Activated naive CD8-positive, alpha-beta T cell treated with anti-CD3 and anti-CD28 coated beads, Interleukin-2, amount 50 U/mL, for 24 hours (primary cell): ENCODE data around the gene LCN15.
"Not testable (repeated sequence)": the region's sequence is repeated elsewhere in the genome, so short reads cannot be mapped to it uniquely, and the experiment has no call there.

Experiments used
- ATAC-seq: fragments of 150-1000 bp; cut with Tn5 transposase; one replicate; pipeline ENCODE4 v1.10.0; 2021
- DNase-seq: peaks from one replicate; pipeline ENCODE4 v3.0.0; 2021
- H3K27ac Mint-ChIP-seq: one replicate; pipeline ENCODE4 v1.8.0; 2021; ENCODE audit warnings: mild to moderate bottlenecking, mixed read lengths
- H3K27me3 Mint-ChIP-seq: one replicate; pipeline ENCODE4 v1.8.0; 2021; ENCODE audit warnings: mixed read lengths
- H3K36me3 Mint-ChIP-seq: one replicate; pipeline ENCODE4 v1.8.0; 2021; ENCODE audit warnings: low read depth, mixed read lengths
- H3K4me1 Mint-ChIP-seq: one replicate; pipeline ENCODE4 v1.8.0; 2021; ENCODE audit warnings: mixed read lengths
- H3K4me3 Mint-ChIP-seq: one replicate; pipeline ENCODE4 v1.8.0; 2021; ENCODE audit warnings: mild to moderate bottlenecking, moderate library complexity, mixed read lengths
- H3K9me3 Mint-ChIP-seq: one replicate; pipeline ENCODE4 v1.8.0; 2021; ENCODE audit warnings: mixed read lengths

Gene LCN15

DNA sequence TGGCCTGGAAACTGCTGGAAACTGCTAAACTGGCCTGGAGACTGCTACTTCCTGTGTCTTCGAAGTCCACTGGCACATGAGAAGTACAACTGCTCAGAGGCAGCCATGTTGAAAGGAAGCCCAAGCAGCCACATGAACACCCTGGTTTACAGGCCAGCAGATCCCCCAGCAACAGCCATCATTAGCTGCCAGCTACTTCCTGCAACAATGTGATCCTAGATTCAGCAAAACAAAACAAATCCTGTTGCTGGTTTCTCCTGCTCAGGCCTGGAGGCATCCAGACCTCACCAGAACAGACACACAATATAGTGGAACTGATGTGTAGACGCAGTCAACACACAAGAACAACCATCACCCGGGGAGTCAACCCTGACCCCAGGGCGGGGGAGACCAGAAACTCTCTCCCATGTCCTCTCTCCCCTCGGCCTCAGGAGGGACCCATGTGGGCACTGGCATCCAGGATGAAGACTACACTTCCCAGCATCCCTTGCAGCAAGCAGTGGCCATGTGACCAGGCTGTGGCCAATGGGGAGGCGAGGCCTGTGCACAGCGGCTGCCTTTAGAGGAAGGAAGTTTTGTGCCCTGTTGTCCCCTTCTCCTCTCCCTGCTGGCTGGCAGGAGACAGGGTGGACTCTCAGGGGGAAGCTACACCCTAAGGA lies 9.2 kb upstream of the LCN15 start:
- peak; percentile 57 for ATAC-seq
- DNase-seq = peak; percentile 37

DNA sequence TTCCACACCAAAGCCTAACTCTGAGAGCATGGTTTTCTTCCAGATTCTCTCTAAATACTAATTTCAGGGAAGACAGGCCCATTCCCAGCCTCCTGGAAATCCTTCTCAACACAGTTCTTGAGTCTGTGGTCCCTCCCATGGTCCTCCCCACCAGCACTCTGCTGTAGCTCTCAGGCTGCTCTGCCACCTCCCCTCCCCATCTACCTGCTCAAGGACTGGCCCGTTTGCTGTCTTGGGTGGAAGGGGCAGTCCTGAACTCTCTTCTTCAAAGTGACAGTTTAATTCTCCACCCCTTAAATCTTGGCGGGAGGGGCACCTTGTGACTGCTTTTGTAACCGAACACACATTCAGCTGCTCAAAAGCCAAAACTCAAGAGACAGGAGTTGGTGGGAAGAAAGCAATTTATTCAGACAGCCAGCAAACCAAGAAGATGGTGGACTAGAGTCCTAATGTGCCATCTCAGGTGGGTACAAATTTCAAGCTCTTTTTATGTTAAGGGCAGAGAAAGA lies 7.6 kb upstream of the LCN15 start:
- Mint-ChIP-seq H3K27me3 (peaks cover 13% of the 10 kb centered on the region), H3K4me3 (no peak overlapping the region), H3K36me3 (peaks cover 3% of the 10 kb centered on the region), H3K27ac (no peak overlapping the region), H3K9me3 (peaks cover 7% of the 10 kb centered on the region), H3K4me1 (peaks cover 4% of the 10 kb centered on the region)
- DNase-seq (no peak), ATAC-seq (no peak)

More for the DNA sequence above, 9.2 kb upstream of the LCN15 start:
- peaks cover 3% of the 10 kb centered on the region for H3K36me3 Mint-ChIP-seq
- peaks cover 2% of the 10 kb centered on the region for H3K4me1 Mint-ChIP-seq
- H3K9me3 Mint-ChIP-seq = peaks cover 7% of the 10 kb centered on the region
- H3K4me3 Mint-ChIP-seq = no peak overlapping the region
- H3K27ac Mint-ChIP-seq = no peak overlapping the region
- H3K27me3 Mint-ChIP-seq = peaks cover 11% of the 10 kb centered on the region

DNA sequence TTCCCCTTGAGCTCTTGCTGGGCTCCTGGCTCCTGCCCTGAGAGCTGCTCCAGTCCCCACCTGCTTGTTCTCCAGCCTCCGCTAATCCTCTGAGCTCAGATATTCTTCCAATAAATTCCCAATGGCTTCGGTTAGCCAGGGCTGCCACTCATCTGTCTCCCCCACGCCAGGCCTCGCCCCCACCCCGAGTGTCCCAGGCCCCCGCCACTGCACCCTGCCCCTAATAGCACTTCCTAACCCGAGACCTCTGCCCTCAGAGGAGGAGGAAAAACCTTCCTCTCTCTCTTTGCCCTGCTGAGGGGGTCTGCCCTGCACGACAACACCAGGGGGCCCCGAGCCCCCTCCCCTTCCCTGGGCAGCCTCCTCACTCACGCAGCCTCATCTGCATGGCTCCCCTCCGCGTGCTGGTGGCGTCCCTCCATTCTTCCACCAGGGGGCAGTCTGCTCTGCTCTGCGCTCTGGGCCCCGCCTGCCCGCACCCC lies 5.4 kb upstream of the LCN15 start:
- Mint-ChIP-seq H3K36me3 (peaks cover 3% of the 10 kb centered on the region), H3K9me3 (peaks cover 7% of the 10 kb centered on the region), H3K4me3 (no peak overlapping the region), H3K4me1 (peaks cover 13% of the 10 kb centered on the region), H3K27me3 (peaks cover 15% of the 10 kb centered on the region), H3K27ac (no peak overlapping the region)
- DNase-seq = peak; percentile 72
- peak; percentile 50 for ATAC-seq

DNA sequence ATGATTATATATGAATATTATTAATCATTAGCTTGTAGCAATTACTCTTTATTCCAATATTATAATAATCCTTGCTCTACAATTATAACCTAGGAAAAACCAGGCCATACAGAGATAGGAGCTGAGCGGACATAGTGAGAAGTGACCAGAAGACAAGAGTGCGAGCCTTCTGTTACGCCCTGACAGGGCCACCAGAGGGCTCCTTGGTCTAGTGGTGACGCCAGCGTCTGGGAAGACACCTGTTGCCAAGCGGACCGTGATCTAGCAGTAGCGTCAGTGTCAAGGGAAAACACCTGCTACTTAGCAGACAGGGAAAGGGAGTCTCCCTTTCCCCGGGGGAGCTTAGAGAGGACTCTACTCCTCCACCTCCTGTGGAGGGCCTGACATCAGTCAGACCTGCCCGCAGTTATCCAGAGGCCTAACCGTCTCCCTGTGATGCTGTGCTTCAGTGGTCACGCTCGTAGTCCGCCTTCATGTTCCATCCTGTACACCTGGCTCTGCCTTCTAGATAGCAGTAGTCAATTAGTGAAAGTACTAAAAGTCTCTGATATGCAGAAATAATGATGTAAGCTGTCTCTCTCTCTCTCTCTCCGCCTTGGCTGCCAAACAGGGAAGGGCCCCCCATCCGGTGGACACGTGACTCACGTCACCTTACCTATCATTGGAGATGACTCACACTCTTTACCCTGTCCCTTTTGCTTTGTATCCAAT lies 2.2 kb upstream of the LCN15 start:
- peaks cover 13% of the 10 kb centered on the region for H3K4me1 Mint-ChIP-seq
- H3K27me3 Mint-ChIP-seq = peaks cover 15% of the 10 kb centered on the region
- not testable (repeated sequence) for H3K36me3 Mint-ChIP-seq, H3K9me3 Mint-ChIP-seq
- ATAC-seq = peak; percentile 31
- H3K27ac Mint-ChIP-seq = peak overlapping the region; percentile 79
- DNase-seq = peak; percentile 59
- H3K4me3 Mint-ChIP-seq = peak overlapping the region; percentile 16

DNA sequence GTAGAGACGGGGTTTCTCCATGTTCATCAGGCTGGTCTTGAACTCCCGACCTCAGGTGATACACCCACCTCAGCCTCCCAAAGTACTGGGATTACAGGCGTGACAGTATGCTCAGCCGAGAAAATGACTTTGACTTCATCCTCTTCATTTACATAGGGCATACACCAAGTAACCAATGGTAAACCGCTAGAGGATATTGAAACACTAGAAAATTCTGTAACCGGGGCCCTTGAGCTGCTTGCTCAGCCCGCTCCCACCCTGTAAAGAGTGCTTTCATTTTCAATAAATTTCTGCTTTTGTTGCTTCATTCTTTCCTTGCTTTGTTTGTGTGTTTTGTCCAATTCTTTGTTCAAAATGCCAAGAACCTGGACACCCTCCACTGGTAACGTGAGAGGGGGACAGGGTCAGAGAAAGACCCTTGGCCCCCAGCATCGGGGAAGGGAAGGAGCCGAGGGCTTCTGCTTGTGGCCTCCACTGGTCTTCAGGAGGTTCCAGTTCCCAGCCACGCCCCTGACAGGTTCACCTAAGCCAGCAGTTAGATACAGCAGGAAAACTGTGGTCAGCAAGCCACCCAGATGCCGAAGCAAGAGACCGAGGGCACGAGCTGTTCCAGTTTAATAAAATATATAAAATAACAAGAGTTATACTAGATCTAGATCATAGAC lies 1.6 kb upstream of the LCN15 start:
- not testable (repeated sequence) for H3K36me3 Mint-ChIP-seq, ATAC-seq, H3K9me3 Mint-ChIP-seq, H3K4me3 Mint-ChIP-seq, DNase-seq, H3K27ac Mint-ChIP-seq
- H3K4me1 Mint-ChIP-seq = peaks cover 12% of the 10 kb centered on the region
- peaks cover 14% of the 10 kb centered on the region for H3K27me3 Mint-ChIP-seq

- no peak for DNase-seq
- no peak overlapping the region for H3K27ac Mint-ChIP-seq
- H3K27me3 Mint-ChIP-seq = peaks cover 17% of the 10 kb centered on the region
- no peaks in the 10 kb centered on the region for H3K9me3 Mint-ChIP-seq
- no peaks in the 10 kb centered on the region for H3K36me3 Mint-ChIP-seq
- H3K4me1 Mint-ChIP-seq = peaks cover 14% of the 10 kb centered on the region
- no peak overlapping the region for H3K4me3 Mint-ChIP-seq
- no peak for ATAC-seq
Measured at GRCh38 chr9:136765041-136765440, 723 bp upstream of the LCN15 start.

GRCh38 chr9:136763649-136764035 lies 676 bp downstream of the LCN15 start:
- peaks cover 14% of the 10 kb centered on the region for H3K4me1 Mint-ChIP-seq
- H3K36me3 Mint-ChIP-seq = no peaks in the 10 kb centered on the region
- no peak overlapping the region for H3K4me3 Mint-ChIP-seq

DNA sequence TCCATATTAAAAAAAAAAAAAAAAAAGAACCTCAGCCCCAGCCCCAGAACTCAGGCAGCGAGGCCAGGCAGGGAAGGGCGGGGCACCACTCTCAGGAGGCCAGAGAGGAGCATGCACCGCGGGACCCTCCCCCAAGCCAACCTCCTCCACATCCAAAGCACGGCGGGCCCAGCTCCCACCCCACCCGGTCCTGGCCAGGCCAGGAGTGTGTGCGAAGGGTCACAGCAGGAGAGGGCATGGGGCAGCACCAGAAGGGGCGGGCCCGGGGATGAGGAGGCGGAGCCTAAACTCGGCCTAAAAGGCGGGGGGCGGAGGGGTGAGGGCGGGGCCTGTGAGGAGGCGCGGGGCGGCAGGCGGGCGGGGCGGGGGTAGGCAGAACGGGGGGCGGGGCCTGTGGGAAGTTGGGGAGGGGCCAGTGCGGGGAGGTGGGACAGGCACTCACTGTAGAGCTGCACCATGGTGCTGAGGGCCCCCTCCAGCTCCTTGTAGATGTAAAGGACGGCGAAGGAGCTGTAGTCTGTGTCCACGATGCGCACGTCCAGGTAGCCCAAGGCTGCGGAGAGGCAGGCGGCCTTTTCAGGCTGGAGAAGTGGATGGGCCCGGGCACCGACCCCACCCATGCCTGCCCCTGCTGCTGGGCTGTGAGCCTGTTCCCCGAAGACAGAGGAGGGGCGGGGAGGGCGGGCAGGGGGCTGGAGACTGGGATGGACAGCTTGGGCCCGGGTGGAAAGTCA lies 1.2 kb downstream of the LCN15 start:
- Mint-ChIP-seq H3K27me3 (peaks cover 13% of the 10 kb centered on the region), H3K36me3 (no peaks in the 10 kb centered on the region), H3K4me3 (no peak overlapping the region), H3K4me1 (peaks cover 14% of the 10 kb centered on the region), H3K9me3 (no peaks in the 10 kb centered on the region), H3K27ac (no peak overlapping the region)
- no peak for ATAC-seq
- DNase-seq = peak; percentile 67

More at GRCh38 chr9:136763649-136764035, 676 bp downstream of the LCN15 start:
- DNase-seq = no peak
- no peak for ATAC-seq
- Mint-ChIP-seq H3K27ac (no peak overlapping the region), H3K27me3 (peaks cover 15% of the 10 kb centered on the region), H3K9me3 (no peaks in the 10 kb centered on the region)

- Mint-ChIP-seq H3K4me1 (peaks cover 14% of the 10 kb centered on the region), H3K36me3 (no peaks in the 10 kb centered on the region), H3K9me3 (no peaks in the 10 kb centered on the region), H3K27ac (no peak overlapping the region), H3K27me3 (peaks cover 8% of the 10 kb centered on the region), H3K4me3 (no peak overlapping the region)
- ATAC-seq = no peak
- DNase-seq = no peak
Measured at GRCh38 chr9:136762221-136762691, 2.1 kb downstream of the LCN15 start.

DNA sequence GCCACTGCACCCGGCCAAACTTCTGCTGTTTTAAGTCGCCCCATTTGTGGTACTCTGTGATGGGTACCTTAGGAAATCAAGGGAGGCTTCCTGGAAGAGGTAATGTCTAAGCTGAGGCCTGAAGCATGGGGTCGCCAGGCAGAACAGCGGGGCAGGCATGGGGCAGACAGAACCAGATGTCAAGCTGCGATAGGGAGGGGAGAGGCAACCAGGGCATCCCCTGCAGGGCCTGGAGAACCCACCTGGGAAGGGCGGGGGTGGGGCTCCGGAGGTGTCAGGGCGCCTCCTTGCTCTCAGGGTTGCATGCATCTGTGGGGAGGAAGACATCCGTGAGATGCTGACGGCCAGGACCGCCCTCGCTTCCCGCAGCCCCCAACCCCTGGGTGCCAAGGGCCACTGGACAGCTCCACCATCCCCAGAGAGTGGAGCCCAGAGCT lies 2.8 kb downstream of the LCN15 start:
- no peak for ATAC-seq
- H3K4me3 Mint-ChIP-seq = no peak overlapping the region

DNA sequence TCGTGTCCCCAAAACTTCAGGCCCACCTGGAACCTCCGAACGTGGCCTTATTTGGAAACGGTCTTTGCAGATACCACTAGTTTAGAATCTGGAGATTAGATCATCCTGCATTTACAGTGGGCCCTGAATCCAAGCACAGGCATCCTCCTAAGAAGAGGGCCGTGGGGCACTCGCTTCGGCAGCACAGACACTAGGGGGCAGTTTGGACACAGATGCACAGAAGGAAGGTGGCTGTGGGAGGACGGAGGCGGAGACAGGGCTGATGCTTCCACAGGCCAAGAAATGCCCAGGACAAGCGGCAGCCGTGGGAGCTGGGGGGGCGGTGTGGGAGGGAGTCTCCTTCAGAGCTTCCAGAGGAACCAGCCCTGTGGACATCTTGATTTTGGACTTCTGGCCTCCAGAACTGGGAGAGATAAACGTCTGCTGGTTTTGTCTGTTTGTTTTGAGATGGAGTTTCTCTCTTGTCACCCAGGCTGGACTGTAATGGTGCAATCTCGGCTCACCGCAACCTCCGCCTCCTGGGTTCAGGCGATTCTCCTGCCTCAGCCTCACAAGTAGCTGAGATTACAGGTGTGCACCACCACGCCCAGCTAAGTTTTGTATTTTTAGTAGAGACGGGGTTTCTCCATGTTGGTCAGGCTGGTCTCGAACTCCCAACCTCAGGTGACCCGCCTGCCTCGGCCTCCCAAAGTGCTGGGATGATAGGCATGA lies 3.3 kb downstream of the LCN15 start:
- not testable (repeated sequence) for H3K4me3 Mint-ChIP-seq, H3K27ac Mint-ChIP-seq, H3K36me3 Mint-ChIP-seq, H3K4me1 Mint-ChIP-seq, H3K9me3 Mint-ChIP-seq, ATAC-seq, H3K27me3 Mint-ChIP-seq
- DNase-seq = peak; percentile 33

More for the DNA sequence above, 2.8 kb downstream of the LCN15 start:
- H3K9me3 Mint-ChIP-seq = no peaks in the 10 kb centered on the region
- no peak overlapping the region for H3K27ac Mint-ChIP-seq
- H3K4me1 Mint-ChIP-seq = peaks cover 8% of the 10 kb centered on the region
- H3K27me3 Mint-ChIP-seq = peaks cover 6% of the 10 kb centered on the region
- no peaks in the 10 kb centered on the region for H3K36me3 Mint-ChIP-seq
- DNase-seq = no peak

DNA sequence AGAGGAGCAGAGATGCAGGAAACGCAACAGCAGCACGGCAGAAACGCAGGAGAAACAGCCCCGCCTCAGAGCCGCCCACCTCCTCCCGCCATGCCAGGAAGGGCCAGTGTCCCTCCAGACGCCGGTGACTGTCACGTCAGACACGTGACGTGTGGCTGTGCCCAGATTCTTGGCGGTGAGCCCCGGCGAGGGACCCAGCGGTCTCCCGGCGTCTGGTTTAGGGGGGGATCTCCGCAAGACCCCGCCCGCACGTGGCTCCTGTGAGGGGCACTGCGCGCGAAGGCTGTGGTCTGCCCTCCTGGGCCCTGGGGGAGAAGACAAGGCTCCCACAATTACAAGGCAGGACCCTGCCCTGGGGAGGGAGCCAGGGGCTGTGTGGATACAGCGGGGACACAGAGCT lies 3.9 kb downstream of the LCN15 start:
- Mint-ChIP-seq H3K36me3 (no peaks in the 10 kb centered on the region), H3K4me1 (peaks cover 2% of the 10 kb centered on the region), H3K9me3 (no peaks in the 10 kb centered on the region), H3K4me3 (no peak overlapping the region), H3K27me3 (peaks cover 8% of the 10 kb centered on the region), H3K27ac (no peak overlapping the region)
- no peak for ATAC-seq
- DNase-seq = no peak

DNA sequence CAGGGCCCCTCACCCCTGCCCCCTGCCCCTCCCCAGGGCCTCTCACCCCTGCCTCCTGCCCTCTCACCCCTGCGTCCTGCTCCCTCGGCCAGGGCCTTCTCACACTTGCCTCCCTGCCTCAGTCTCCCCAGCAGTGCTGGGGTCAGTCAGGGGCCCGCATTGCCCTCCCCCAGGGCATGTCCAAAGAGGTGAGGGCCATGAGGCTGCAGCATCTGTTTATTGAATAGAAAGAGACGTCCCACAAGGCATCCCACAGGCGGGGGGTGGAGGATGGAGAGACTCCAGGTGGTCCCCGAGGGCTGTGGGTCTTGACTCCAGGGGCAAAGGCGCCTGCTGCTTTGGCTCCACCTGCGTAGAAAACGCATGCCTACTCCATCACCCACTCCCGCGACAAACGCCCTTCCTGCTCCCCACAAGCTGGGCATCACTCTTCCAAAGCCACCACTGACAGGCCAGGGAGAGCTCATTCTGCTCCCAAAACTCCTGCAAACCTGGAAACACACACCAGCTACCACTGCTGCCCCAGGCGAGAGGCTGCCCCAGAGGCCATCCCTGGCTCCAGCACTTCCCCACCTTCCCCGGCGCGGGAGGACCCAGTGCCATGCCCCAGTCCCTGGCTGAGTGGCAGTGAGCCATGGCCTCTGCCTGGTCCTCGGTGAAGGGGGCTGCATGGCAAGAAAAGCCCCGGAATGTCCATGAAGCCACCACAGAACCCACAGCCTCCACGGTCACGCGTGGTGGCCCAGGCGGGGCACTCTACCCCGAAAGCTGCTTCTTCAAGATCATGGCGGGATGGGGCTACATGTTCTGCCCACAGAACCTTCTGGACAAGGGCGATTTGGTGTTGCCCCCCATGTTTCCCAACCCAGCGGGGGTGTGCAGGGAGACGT lies 4.6 kb downstream of the LCN15 start:
- no peaks in the 10 kb centered on the region for H3K36me3 Mint-ChIP-seq
- H3K27ac Mint-ChIP-seq = no peak overlapping the region
- peaks cover 7% of the 10 kb centered on the region for H3K27me3 Mint-ChIP-seq
- no peak for ATAC-seq
- DNase-seq = no peak
- peaks cover 2% of the 10 kb centered on the region for H3K4me1 Mint-ChIP-seq
- no peaks in the 10 kb centered on the region for H3K9me3 Mint-ChIP-seq
- no peak overlapping the region for H3K4me3 Mint-ChIP-seq
